Subcutaneous adipose tissue (tissue), 4 donors: ENCODE results near the gene SIAH1. TPM values are rescaled to one million over a fixed set of nuclear protein-coding genes. Genes with fewer than 3 reads are reported as not detected.

ENCODE experiments used
- CTCF ChIP-seq: fragments of 450-650 bp; IDR thresholded peaks from one replicate; pipeline ENCODE4 v1.5.1; 2016; ENCODE audit warnings: low read depth, mild to moderate bottlenecking, control low read depth, antibody characterized with exemption, moderate library complexity
- total RNA-seq, 4 donors: library from RNA; depleted of rRNA; stranded (reverse); fragments of >200 nt; gene quantifications; one replicate each; pipeline ENCODE4 v1.1.0, GENCODE V29; 2016

Gene SIAH1
- total RNA-seq, 4 donors from 2014 or later, result 36.3 to 50.9 (median 41.9) TPM

DNA sequence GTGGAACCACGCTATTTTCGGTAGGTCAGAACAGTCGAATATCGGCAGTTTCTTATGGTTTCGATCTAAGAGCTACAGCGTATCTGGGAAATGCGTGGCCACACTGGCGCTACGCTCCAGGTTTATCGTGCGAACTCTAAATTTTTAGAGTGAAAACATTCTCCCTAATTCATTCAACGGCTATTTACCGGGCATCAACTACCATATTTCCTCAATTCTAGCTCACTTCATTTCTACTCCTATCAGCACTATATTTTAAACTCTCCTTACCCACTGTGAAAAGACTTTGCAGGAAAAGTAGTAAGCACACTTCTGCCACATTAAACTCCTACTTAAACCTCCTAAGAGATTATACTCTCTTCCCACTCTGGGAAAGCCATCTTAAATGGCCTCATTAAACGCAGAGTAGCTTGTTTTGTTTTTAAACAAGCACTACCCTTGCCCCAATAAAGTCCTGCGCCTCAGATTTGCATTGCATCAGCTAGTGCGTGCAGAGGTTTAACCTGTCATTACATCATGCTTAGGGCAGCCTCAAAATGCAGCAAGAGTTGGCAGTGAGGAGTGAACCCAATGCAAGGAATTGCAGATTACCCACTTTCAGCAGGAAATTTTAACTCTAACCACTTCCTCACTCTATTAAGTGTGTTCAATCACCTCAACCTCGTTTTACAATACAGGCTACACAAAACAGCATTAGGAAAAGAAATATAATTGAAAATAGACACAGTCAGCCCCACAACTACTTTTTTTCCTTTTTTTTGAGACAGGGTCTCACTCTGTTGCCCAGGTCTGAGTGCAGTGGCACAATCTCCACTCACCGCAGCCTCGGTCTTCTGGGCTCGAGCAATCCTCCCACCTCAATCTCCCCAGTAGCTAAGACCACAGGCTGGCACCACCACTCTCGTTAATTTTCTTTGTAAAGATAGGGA is 18.8 kb downstream of the SIAH1 start:
- TF ChIP-seq CTCF, result no peak

GRCh38 chr16:48365601-48366164 is 19.5 kb downstream of the SIAH1 start:
- TF ChIP-seq CTCF, result no peak

GRCh38 chr16:48365025-48365600 is 20.1 kb downstream of the SIAH1 start:
- no peak for TF ChIP-seq CTCF

GRCh38 chr16:48361540-48362144 is 23.6 kb downstream of the SIAH1 start:
- TF ChIP-seq CTCF, result no peak

GRCh38 chr16:48361012-48361411 is 24.2 kb downstream of the SIAH1 start:
- no peak for TF ChIP-seq CTCF

GRCh38 chr16:48359983-48360382 is 25.2 kb downstream of the SIAH1 start:
- TF ChIP-seq CTCF, result no peak

- no peak for TF ChIP-seq CTCF
Measured at GRCh38 chr16:48358419-48358818, 26.8 kb downstream of the SIAH1 start.
